BJ (cell line): ENCODE data around the gene EHD1. TPM values are rescaled to one million over a fixed set of nuclear protein-coding genes. Genes with fewer than 3 reads are reported as not detected.

Experiments
- CTCF ChIA-PET: fragments of 350-600 bp; formaldehyde crosslinking; extraction: SDS; loops from one replicate; lab custom pipeline; 2021; ENCODE audit warnings: antibody characterized with exemption, inconsistent platforms; lab: Yijun Ruan, JAX
- POLR2A ChIA-PET: fragments of 300-600 bp; sonication (Branson Sonifier 250); formaldehyde crosslinking; extraction: SDS; loops from one replicate; lab custom pipeline; 2021; ENCODE audit warnings: antibody characterized with exemption; lab: Charles Lee
- DNase-seq: peaks from one replicate; pipeline ENCODE4 v3.0.0-alpha.2; 2011; ENCODE audit warnings: low read depth
- H3K27me3 ChIP-seq: 2 replicates; pipeline ENCODE4 v1.6.0; 2011; ENCODE audit warnings: low read length; ENCODE audit not compliant: control insufficient read depth, insufficient read depth
- H3K36me3 ChIP-seq: 2 replicates; pipeline ENCODE4 v1.5.1; 2011; ENCODE audit warnings: low read length; ENCODE audit not compliant: control insufficient read depth, insufficient read depth
- H3K4me3 ChIP-seq: 2 replicates; pipeline ENCODE4 v1.5.1; 2011; ENCODE audit warnings: low read depth, mild to moderate bottlenecking, control low read depth, low read length
- polyA plus RNA-seq: library from polyadenylated mRNA; depleted of rRNA; stranded (reverse); fragments of >200 nt; gene quantifications from 2 replicates; pipeline ENCODE4 v1.2.3, GENCODE V29; 2011
- TF ChIP-seq, protein P1 (sequence below): IDR thresholded peaks from 2 replicates; pipeline ENCODE4 v1.5.1; 2011; ENCODE audit warnings: low read depth, mild to moderate bottlenecking, control low read depth, inconsistent platforms, low read length, moderate library complexity; ENCODE audit not compliant: insufficient read depth

The EHD1 gene
- polyA plus RNA-seq, 1 experiment: 191 TPM

DNA sequence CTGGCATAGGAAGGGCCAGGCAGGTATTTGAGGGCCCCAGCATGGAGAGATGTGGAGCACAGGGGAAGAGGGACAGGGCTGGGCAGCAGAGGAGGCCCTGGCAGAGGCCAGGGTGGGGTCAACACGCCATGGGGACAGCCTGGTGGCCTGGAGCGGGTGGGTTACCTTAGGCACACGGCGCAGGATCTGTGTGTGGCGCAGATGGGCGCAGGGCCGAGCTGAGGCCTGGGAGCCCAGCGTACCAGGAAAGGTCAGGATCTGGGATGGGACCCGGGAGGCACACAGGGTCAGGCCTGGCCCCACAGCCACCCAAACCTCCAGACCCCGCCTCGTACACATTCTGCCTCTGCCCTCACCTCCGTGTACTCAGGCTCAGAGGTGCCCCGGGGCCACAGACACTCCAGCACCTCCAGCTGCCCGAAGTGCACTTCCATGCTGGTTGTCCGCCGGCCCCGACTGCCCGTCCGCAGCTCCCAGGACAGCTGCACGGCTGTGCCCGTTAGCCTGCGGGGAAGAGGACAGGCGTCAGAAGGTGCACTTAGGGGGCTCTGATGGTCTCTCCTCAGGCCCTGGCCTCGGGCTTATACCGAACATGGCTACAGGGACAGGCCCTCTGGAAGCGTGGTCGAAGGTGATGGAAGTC is 32.2 kb upstream of the EHD1 start:
- no peaks in the 10 kb centered on the region for H3K27me3 ChIP-seq
- TF ChIP-seq, protein P1, sequence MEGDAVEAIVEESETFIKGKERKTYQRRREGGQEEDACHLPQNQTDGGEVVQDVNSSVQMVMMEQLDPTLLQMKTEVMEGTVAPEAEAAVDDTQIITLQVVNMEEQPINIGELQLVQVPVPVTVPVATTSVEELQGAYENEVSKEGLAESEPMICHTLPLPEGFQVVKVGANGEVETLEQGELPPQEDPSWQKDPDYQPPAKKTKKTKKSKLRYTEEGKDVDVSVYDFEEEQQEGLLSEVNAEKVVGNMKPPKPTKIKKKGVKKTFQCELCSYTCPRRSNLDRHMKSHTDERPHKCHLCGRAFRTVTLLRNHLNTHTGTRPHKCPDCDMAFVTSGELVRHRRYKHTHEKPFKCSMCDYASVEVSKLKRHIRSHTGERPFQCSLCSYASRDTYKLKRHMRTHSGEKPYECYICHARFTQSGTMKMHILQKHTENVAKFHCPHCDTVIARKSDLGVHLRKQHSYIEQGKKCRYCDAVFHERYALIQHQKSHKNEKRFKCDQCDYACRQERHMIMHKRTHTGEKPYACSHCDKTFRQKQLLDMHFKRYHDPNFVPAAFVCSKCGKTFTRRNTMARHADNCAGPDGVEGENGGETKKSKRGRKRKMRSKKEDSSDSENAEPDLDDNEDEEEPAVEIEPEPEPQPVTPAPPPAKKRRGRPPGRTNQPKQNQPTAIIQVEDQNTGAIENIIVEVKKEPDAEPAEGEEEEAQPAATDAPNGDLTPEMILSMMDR: no peak
- ChIA-PET CTCF (interaction anchor here (1.6 to 1.8 kb wide), 2 partner anchors 22 to 23 kb away, joined by 4 to 7 read pairs; no protein-coding TSS in a partner anchor), POLR2A (no interaction called here)
- no peak for DNase-seq
- peaks cover 65% of the 10 kb centered on the region for H3K36me3 ChIP-seq
- H3K4me3 ChIP-seq: no peak overlapping the region

DNA sequence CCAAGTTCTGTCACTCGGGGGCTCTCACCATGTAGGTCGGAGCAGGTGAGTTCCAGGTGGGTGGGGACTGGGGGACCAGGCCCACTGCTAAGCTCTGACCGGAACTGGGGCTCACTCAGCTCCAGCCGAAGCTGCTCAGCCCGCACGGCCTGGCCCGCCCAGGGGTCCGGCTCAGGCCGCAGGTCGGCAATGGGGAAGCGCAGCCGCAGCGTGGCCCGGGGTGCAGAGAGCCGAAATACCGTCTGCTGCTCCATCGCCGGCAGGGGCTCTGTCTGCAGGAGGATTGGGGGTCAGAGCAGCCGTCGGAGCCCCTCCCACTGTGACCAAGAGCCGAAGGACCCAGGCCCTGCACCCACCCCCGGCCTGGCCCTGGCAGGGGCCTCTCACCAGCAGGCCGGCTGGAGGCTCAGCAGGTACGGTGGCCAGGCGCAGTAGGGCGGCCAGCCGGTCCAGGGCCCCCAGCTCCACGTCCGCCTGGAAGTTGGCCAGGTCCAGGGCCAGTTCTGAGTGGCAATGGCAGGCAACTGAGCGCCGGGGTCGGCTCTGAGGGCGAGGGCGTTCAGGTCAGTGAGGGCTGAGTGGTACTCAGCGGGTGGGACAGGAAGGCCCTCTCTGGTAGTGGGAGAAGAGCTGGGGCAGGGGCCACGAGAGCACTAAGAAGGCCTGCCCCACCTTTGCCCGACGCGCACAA is 31.4 kb upstream of the EHD1 start:
- TF ChIP-seq, protein P1: no peak
- POLR2A ChIA-PET: no interaction called here
- Histone ChIP-seq H3K27me3 (no peaks in the 10 kb centered on the region), H3K4me3 (no peak overlapping the region), H3K36me3 (peaks cover 67% of the 10 kb centered on the region)
- CTCF ChIA-PET: interaction anchor here (0.8 to 1.8 kb wide), 2 partner anchors 15 to 22 kb away, joined by 3 to 7 read pairs; no protein-coding TSS in a partner anchor
- no peak for DNase-seq

DNA sequence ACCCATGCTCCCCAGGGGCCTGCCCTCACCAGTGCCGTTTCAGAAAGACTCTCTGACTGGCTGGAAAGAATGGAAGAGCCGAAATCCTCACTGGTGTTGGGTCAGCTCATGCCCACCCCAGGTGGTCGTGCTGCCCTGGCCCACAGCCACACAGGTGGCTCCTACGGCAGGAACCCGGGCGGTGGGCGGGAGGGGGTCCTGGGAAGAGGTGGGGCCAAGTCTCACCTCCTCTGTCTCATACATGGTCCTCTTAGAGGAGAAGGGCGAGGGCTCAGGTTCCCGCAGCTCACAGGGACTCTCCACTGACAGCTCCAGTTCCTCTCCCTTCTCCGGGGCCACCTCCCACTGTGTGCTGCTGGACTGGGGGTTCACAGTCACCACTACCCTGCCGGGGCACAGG is 30.3 kb upstream of the EHD1 start:
- H3K36me3 ChIP-seq: peaks cover 60% of the 10 kb centered on the region

DNA sequence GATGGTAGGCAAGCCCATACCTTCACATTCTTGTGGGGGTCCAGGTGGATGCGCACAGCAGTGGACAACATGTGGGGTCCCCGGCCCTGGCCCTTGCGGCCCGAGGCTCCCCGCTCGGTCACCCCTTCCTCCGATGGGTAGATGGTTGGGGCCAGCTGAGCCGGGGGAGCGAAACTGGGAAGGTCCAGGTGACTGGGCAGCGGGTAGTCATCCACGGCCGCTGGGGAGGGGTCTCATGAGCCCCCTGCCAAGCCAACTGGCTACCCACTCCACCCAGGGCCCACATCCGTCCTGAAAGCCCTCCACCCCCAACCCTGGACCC is 27.9 kb upstream of the EHD1 start:
- Histone ChIP-seq H3K36me3 (peaks cover 54% of the 10 kb centered on the region), H3K4me3 (no peak overlapping the region), H3K27me3 (no peaks in the 10 kb centered on the region)
- ChIA-PET POLR2A (no interaction called here), CTCF (interaction anchor here (0.6 to 0.9 kb wide), 2 partner anchors 13 to 60 kb away, joined by 3 to 5 read pairs; no protein-coding TSS in a partner anchor)
- no peak for DNase-seq
- TF ChIP-seq, protein P1: no peak

More for the DNA sequence above, 30.3 kb upstream of the EHD1 start:
- POLR2A ChIA-PET: no interaction called here
- TF ChIP-seq, protein P1: no peak
- Histone ChIP-seq H3K27me3 (no peaks in the 10 kb centered on the region), H3K4me3 (no peak overlapping the region)
- no peak for DNase-seq
- CTCF ChIA-PET: interaction anchor here (0.8 to 1.8 kb wide), 2 partner anchors 14 to 21 kb away, joined by 3 to 7 read pairs; no protein-coding TSS in a partner anchor

DNA sequence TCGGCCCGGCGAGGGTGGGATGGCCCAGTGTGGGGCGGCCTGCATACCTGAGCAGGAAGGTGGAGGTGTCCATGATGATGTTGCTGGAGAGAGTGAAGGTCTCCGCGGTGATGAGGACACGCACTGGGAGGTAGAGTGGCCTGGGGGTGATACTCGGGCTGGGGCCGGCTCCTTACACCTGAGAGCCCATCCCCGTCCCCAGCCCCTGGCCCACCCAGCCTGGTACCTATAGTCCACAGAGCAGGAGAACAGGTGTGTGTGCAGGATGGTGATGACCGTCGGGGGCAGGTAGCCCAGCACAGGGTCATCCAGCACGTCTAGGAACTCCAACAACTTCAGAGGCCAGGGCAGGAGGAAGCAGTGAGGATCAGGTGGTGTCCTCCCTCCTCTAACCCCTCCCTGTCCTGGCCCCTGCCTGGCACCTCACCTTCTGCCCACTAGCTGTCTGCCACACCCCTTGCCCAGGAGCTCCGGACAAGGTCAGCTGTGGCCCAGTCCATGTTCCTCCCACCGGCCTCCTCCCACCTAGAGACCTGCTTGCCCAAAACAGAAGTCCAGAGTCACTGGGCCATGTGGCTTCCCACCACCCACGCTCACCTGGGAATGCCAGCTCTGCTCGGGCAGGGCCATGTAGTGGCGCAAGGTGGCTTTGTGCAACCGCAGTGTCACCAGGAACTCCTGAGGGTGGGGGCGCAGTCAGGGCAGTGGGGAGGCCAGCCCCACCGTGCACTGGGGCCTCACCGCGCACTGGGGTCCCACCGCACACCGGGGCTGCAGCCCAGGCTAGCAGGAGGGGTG is 27.3 kb upstream of the EHD1 start:
- H3K27me3 ChIP-seq: no peaks in the 10 kb centered on the region
- H3K4me3 ChIP-seq: no peak overlapping the region
- DNase-seq: no peak
- POLR2A ChIA-PET: no interaction called here
- CTCF ChIA-PET: interaction anchor here (0.6 to 0.9 kb wide), 2 partner anchors 14 to 59 kb away, joined by 3 to 5 read pairs; no protein-coding TSS in a partner anchor
- TF ChIP-seq, protein P1: no peak
- peaks cover 51% of the 10 kb centered on the region for H3K36me3 ChIP-seq
